ENCODE measurements around the gene CEP19.

Gene CEP19

DNA sequence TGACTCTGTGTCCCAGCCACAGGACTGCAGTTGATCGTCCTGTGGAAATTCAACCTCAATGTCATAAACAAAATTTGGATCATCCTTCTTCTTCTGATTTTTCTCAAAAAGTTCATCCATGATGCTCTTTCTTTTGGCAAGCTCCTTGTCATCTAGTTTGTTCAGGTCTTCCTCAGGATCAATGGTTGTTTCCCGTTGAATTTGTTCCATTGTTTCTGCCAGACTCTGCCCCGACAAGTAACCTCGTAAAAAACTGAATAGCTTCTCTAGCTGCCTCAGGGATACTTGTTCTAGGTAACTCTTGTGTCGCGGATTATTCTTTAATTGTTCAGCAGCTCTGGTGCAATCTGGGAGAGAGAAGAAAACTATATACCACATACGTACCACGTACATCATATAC is 4.5 kb downstream of the CEP19 start:
- DNase-seq = no peak

DNA sequence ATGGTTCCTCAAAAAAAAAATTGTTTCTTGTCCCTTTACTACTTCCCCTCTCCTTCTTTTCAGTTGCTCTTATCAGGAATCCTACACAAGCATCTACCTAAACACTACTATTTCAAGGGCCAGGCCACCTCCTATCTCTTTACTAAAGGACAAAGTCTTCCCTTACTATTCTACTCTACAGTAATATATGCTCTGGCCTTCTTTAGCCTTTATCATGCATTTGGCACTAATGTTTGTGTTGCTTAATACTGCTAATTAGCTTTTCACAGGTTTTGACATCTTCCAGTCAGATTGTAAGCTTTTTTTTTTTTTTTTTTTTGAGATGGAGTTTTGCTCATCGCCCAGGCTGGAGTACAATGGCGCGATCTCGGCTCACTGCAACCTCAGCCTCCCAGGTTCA is 5.3 kb downstream of the CEP19 start:
- DNase-seq = no peak

DNA sequence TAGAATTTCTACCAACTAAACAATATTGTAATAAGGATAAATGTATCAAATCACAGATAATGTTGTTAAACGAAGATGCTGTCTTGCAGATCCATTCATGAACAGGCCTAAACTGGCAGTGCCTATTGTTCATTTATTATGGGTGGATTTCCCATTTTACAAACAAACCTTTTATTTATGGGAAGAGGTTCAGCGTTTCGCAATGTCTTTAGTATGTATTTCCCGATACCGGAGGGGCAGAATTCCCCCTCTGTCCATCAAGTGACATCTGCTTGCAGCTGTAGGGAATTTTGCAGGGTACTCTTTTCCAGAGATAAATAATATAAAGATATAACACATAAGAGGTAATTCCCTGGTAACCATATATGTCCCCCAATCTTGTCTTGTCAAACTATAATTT is 5.7 kb downstream of the CEP19 start:
- DNase-seq = no peak

GRCh38 chr3:196700801-196701200 is 11.2 kb downstream of the CEP19 start:
- DNase-seq = no peak

DNA sequence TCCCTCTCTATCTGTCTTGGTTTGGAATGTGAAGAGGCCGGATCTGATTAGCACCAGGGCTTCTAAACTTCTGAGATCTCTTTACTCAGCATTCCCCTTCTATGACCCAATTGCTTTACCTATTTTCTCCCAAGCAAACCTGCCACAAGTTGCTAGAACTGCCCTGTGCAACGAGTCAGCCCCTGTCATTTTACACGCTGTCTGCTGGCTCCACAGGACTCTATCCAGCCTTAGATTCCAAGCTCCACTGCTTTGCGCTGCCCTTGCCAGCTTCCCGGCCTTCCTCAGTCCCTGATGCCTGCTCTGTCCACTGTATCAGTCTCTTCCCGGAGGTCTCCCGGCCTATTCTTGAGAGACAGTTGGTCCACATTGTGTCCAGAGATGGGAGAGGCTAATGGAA is 12.3 kb downstream of the CEP19 start:
- DNase-seq = no peak

DNA sequence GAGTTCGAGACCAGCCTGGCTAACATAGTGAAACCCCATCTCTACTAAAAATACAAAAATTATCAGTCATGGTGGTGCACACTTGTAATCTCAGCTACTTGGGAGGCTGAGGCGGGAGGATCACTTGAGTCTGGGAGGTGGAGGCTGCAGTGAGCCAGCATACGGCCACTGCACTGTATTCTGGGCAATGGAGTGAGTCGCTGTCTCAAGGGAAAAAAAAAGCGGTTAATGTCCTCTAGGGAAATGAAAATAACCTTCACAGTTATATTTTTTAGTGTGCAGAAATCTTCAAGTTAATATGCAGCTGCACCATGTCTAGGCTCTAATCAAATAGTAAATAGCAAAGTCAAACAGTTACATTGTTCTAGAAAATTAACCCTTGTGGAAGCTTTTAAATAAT is 14.8 kb downstream of the CEP19 start:
- no peak for DNase-seq

DNA sequence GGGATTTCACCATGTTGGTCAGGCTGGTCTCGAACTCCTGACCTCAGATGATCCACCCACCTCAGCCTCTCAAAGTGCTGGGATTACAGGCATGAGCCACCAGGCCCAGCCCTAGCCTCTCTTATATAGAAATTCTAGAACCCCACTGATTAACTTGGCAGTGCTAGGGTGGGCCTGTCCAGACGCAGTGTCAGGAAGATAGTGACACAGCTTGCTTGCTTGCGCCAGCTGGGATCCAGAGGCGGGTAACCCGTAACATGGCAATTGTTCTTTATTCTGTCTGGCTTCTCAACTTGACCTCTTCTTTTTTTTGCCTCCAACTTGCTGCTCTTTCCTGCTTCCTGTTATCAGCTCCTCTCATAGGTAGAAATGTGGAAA is 16.2 kb downstream of the CEP19 start:
- no peak for DNase-seq

- no peak for DNase-seq
These were observed 16.9 kb downstream of the CEP19 start for GRCh38 chr3:196694941-196695848.

DNA sequence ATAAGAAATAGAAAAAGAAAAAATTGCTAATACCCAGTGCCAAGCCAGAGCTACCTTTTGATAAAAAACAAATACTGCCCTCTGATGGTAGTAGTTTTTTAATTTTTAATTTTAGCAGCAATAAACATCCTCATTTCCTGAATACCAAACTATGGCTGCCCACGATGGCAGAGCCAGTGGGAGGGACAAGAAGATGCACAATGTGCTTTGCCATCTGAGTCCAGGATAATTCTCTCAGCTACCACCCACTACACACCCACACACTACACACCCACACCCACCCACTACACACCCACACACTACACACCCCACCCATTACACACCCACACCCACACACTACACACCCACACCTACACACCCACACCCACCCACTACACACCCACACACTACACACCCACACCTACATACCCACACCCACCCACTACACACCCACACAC is 17.8 kb downstream of the CEP19 start:
- DNase-seq = no peak

- DNase-seq = no peak
These were observed 20.7 kb downstream of the CEP19 start for GRCh38 chr3:196691386-196691785.

GRCh38 chr3:196689941-196690660 is 21.9 kb downstream of the CEP19 start:
- no peak for DNase-seq

GRCh38 chr3:196688349-196688748 is 23.7 kb downstream of the CEP19 start:
- no peak for DNase-seq

GRCh38 chr3:196686436-196686835 is 25.6 kb downstream of the CEP19 start:
- DNase-seq = no peak

DNA sequence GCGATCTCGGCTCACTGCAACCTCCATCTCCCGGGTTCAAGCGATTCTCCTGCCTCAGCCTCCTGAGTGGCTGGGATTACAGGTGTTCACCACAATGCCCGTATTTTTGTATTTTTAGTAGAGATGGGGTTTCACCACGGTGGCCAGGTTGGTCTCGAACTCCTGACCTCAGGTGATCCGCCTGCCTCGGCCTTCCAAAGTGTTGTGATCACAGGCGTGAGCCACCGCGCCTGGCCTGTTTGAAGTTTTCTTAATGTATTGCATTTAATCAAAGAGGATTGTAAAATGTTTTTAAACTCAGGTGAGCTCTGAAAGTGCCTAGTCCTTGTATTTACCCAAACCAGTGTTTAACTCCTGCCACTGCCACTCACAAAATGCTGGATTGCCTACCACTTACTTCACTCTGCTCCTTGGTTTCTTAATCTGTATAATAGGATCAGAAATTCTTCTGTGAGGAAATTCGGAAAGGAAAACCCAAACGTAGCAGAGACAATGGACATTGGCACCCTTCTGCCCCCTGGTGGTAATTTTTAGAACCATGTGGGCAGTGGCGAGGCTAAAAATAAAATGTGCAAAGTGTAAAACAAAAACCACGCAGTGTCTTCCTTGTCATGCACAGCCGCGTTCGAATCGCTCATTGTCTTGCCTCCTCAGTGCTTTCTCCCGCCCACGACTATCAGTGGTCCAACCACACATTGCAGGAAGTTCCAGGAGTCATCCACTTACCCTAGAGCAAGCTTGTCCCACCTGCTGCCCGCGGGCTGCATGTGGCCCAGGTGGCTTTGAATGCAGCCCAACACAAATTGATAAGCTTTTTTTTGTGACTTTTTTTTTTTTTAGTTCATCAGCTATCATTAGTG is 27.3 kb downstream of the CEP19 start:
- peak; percentile 18 to 36 (median 31) for DNase-seq

DNA sequence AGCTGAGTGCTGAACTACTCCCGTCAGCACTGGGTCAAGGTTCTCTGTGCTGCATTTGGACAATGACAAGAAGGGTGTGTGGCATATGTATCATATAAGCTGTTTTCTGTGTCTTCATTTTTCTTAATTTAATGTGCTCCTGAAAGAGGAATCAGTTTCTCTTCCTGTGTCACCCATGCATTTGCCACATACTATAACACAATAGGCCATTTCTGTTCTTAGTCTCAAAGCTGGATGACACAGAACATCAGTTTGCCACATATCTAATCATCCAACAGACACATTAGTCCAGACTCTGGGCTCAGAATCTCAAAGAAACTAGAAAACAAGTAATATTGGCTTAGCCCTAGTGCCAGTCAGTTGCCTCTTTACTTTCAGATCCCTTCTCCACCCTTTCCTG is 34.1 kb downstream of the CEP19 start:
- no peak for DNase-seq

DNA sequence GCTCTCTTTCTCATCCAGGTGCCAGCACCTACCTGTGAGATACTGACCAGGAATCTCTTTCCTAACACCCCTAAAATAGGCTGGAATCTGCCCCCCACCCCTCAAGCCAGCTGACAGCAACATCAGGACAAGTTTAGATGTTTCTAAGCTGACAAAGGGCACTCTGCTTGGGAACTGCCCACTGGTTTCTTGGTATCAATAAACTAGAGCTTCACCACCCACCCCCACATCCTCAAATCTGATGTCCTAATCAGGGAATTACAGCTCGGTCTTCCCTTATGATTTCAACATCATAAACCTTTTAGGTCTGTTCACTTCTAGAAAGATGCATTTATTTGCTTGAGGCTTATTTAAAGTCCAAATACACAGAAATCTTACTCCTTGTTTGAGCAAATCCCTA is 34.7 kb downstream of the CEP19 start:
- DNase-seq = no peak

DNA sequence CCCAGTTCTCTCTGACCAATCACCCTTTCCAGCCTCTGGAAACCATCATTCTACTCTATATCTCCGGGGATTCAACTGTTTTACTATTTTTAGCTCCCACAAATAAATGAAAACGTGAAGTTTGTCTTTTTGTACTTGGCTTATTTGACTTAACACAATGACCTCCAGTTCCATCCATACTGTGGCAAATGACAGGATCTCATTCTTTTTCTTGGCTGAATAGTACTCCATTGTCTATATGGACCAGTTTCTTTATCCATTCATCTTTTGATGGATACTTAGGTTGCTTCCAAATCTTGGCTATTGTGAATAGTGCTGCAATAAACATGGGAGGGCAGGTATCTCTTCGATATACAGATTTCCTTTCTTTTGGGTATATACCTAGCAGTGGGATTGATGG is 38.4 kb downstream of the CEP19 start:
- no peak for DNase-seq

- no peak for DNase-seq
These were observed 41.7 kb downstream of the CEP19 start for GRCh38 chr3:196670339-196670738.

DNA sequence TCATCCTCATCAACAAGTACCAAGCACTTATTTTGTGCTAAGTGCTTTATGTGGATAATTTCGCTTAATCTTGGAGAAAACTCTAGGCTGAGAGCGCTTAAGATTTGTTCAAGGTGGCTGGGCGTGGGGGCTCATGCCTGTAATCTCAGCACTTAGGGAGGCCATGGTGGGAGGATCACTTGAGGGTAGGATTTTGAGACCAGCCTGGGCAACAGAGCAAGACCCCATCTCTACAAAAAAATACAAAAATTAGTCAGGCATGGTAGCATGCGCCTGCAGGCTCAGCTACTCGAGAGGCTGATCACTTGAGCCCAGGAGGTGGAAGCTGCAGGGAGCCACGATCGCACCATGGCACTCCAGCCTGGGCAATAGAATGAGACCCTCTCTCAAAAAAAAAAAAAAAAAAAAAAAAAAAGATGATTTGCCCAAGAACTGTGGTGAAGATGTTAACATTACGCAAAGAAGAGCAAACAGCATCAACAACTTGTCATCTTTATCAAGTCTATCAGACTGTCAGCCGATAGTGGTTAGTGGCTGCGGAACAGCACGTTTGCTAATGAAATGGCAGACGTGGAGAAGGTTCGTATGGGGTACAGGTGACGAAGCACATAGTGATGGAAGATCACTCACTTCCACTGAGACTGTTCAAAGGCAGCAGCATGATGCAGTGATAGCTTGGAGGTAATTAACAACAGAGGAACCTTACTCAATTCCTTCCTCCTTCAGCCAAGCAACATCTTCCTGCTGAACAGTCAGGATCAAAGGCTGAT is 44.8 kb downstream of the CEP19 start:
- no peak for DNase-seq

- DNase-seq = no peak
These were observed 45.8 kb downstream of the CEP19 start for GRCh38 chr3:196666001-196666867.
